ENCODE data around the gene HTR2B.
"Not testable (repeated sequence)": the region's sequence is repeated elsewhere in the genome, so short reads cannot be mapped to it uniquely, and the experiment has no call there.

HTR2B gene

DNA sequence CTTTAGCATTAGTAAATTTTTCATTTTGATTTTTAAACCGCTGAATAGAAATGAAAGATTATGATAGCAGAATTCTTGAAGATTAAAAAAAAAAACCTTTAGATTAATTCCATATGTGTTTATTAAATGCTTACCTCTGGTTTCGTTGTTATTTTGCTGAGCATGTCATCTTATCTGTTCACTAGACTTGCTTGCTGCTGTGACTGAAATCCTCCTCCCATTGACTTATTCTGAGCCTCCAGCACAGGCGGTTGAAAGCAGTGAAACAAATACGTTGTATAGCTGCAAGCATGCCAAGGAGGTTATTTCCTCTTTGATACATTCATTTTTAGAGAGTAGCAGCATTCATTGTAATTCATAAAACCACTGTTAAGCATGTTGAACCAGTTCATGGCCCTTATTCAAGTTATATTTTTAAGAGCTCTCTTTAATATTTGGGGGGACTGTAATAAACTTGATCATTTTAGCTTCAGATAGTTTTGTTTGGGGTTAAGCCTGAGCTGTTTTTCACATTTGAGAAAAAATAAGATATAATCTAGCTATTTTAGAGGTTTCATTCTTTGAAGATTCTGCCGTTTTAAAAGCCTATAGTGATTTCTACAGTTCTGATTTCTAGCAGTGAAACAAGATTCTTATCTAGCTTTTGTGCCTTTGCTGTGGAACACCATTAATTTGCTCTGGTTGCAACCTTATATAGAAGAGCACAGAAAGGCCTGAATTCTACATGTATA, at the start of gene HTR2B:
TSS of gene HTR2B (minus strand) at position 205 of the 731 bp plus-strand sequence. CDS start 1,278 bp downstream, outside the sequence.
- no peak for DNase-seq

DNA sequence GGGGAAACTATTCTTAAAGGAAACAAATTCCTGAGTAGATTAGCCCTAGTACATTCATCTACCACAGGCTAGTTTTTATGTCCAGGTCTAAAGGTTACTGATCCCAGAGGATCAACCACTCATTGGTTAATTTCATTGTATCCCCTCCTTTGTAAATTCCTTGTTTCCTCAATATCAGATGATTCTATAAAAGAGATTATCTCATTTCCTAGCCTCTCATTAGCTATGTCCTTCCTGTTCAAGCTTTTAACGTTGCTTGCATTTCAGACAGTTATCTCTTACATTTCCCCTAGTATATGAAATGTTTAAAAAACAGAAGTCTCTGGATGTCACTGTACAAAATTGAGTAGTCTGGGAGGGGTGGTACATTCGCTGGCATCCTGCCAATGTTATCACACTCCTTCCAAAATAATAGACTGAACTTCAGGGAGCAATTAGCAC, 49.4 kb upstream of the HTR2B start:
- no peak for DNase-seq

DNA sequence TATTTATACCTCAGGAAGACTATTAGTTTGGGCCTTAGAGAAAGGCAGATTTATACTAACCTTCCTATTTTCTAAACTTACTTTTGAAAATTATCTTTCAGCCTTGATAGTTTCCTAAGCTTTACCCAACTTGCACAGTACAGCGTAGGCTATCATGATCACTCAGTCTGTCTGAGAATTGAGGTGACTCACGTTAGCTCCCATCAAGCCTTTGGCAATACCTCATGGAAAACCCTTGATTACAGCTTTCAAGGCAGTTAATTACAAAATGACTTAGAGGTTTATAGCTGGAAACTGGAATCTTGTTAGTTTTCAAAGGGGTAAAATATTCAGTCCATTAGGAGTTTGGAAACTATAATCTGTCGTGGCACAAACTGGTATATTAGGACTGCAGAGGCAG, 47.2 kb upstream of the HTR2B start:
- DNase-seq = no peak

DNA sequence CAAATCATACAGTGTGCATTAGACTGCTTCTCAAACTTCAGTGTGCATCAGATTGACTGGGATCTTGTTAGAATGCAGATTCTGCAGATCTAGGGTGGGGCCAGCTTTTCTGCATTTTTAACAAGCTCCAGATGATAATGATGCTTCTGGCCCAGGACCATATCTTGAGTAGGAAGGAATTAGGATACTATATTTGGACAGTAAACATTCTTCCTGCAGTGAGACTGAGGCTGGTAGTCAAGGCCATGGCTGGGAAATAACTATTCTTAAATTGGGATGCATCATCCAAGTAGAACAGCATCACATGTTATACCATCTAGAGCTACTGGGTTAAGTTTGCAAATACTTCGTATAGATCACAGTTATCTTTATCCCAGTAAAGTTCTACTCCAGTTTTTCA, 45.2 kb upstream of the HTR2B start:
- DNase-seq = no peak

DNA sequence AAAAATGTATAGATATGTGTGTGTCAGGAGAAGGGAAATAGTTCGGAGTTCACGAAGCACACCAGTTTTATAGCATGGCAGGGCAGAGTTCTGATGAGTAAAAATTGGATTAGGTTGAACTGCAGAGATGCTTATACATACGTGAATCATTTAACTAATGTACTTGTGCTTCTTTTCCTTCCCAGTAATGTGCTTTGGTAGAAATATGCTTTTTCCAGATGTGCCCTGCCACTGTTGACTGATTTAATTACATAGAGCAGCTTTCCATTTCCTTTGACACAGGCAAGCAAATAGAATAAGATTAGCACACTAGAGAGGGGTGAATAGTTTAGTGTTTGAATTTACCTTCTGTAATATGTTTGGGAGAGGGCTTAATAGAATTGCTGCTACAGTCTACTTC, 44.6 kb upstream of the HTR2B start:
- DNase-seq = no peak

DNA sequence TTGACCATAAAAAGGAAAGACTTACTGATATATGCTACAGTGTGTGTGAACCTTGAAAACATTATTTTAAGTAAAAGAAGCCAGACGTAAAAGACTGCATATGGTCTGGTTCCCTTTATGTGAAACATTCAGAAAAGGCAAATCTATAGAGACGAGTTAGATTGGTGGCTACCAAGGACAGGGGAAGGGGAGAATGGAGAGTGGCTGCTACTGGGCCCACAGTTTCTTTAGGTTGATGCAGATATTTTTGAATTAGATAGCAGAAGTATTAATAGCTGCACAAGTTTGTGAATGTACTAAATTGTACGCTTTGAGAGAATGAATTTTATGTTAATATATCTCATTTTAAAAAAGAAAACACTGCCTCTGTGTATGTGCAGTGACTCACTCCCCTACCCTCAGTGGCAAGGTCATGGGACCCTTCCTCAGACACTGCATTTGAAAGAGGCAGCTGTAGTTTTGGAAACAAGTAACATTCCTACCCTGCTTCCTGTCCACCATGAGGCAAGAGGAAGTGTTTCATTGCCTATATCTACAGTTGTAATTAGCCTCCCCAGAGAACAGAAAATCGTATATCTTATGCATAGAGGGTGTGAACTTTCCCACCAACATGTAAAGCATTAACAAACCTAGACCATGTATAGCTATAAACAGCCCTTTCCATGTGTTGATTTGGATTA, 43.8 kb upstream of the HTR2B start:
- no peak for DNase-seq

DNA sequence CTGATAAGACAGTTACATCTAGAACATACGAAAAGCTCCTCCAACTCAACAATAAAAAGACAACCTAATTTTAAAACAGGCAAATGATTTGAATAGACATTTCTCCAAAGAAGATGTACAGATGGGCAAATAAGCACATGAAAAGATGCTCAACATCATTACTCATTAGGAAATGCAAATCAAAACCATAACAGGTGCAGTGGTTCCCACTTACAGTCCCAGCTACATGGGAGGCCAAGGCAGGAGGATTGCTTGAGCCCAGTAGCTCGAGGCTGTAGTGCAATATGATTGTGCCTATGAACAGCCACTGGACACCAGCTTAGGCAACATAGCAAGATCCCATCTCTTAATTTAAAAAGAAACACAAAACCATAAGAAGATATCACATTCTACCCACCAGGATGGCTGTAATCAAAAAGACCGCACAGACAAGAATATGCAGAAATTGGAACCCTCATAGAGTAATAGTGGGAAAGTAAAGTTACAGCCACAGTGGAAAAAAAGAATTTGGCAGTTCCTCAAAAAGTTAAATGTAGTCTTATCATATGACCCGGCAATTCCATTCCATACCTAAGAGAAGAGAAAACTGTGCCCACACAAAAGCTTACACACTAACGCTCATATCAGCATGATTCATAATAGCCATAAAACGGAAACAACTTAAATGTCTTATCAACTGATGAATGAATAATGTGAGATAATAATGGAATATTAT, 43.1 kb upstream of the HTR2B start:
- no peak for DNase-seq

DNA sequence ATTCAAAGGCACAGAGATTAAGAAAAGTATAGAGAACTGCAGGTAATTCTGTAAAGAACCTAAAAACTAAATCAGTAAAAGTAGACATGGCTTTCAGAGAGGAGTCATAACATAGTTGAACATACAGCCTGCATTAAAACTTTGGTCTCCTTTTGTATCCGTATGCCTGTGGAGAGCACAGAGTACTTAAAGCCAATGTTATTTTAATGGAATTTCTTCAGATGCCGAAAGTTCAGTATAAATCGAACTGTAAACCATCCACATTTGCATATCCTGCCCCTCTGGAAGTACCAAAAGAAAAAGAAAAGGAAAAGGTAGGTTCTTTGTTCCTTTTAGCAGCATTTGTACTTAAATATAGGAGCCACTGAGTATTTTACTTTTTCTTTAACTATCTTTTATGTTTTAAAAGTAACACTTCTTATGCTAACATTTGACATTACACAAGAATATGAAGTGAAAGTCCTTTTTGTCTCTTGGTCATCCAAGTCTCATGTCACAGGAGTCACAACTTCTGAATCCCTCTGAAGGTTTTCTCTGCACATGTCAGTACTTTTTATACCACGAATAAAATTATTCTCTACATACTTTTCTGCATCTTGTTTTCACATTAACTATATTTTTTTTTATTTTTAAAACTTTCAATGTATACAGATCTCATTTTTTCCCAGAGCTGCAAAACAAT, 38.7 kb upstream of the HTR2B start:
- no peak for DNase-seq

DNA sequence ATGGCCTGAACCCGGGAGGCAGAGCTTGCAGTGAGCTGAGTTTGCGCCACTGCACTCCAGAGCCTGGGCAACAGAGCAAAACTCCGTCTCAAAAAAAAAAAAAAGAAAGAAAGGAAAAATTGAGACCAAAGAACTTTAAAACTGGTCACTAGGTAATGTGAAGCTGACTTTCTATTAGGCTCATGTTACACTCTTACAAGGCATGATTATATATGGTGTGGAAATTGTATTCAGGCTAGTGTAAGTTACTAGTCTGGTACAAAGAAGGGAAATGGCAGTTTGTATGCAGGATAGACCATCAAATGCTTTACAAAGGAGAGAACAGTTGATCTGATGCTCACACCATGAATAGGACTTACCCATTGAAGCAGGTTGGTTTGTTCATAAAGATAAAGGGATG, 38.2 kb upstream of the HTR2B start:
- DNase-seq = no peak

DNA sequence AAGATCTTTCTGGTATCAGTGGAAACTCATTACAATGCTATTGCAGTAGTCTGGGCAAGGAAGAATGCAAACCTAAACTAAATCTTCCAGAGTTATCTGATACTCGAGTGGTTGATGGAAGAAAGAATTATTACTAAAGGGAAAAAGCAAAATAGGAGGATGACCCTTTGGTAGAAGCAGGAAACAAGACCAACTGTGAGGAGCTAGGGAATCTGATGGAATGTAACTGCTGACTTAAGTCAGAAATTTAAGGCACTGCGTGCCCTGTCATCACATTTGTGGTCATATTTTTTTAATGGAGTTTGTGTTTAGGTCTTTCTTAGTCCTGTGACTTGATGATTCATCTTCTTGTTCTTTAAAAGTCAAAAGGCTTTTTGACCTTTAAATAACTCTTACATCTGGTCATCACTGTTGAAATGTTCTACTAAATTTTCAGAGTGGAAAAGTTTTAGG, 37.1 kb upstream of the HTR2B start:
- no peak for DNase-seq

DNA sequence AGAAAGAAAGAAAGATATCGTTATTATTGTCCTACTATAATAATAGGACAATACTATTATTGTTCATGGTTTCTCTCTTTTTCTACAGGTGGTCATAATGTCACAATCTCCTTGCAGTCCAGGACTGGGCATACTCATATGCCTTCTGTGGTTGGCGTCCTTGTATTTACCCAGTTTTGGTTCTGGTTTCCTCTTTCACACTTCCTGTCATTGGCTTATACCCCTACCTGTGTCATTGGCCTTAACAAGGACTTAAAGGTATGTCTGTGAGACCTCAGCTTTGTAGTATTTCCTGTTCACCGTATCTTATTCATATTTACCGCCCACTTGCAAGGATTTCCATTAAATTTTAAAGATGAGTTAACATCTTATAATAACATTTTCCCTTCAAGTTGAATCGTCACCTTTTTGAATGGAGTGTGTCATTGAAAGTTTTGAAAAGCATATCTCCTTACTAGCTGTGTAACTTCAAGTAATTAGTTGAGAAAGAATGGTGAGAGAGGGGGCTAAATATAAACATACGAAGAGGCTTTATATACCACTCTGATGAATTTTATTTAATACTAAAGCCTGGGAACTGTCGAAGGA, 36.5 kb upstream of the HTR2B start:
- no peak for DNase-seq

DNA sequence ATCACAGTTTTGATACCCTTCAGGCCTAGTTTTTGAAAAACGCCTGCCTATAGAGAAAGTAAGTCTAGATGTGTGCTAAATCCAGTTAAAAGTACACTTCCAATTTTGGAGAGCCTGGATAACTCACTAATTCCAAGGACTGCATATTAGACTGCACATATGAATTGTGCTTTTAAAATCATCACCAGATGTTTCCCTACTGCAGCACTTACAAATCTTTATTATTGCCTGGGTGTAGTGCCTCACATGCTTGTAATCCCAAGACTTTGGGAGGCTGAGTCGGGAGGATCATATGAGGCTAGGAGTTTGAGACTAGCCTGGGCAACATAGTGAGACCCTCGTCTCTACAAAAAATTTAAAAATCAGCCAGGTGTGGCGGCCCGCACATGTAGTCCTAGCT, 35.9 kb upstream of the HTR2B start:
- no peak for DNase-seq

DNA sequence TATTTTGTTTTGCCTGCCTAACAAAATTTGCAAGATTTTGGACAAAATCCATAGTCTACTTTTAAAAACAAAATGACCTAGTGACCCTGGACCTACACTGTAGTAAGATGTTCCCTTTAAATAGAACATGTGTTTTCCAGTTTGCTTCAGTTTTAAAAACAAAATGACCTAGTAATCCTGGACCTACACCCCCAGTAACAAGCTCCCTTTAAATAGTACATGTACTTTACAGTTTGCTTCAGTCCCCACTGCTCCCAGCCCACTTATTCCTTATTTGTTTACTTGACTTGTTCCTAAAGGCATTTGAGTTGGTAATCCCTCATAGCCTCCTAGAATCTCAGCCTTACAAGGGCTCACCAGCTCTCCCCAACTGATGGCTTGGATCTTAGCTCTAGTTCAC, 34.5 kb upstream of the HTR2B start:
- DNase-seq = no peak

DNA sequence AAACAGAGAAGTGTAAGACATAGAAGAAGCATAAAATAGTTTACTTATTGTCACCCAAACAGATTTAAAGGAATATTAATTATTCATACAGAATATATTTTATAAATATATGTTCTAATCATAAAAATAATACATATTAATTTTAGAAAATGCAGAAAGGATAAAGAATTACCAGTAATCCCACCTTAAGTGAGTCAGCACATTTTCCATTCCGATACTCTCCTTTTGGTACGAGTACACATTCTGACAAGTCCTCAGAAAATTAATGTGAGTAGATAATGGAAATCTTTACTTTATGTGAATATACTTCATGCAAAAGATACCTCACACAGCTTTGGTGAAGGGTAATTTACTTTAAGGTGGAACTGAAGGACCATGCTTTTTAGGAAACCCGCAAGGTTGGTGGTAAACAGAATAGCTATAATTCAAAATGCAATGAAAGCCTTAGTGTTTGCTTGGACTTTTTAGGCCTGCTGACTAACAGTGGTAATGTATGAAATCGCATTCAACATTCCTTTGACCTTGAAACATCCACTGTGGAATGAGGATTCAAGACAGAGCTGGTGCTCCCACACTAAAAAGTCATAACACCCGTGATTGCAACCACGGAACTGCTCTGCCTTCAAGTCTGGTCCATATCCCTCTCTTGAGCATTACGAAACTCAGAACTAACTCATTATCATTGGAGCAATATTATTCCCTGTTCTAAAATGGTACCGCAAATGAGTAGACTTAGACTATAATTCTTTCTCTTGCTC, 28.1 kb upstream of the HTR2B start:
- DNase-seq = no peak

DNA sequence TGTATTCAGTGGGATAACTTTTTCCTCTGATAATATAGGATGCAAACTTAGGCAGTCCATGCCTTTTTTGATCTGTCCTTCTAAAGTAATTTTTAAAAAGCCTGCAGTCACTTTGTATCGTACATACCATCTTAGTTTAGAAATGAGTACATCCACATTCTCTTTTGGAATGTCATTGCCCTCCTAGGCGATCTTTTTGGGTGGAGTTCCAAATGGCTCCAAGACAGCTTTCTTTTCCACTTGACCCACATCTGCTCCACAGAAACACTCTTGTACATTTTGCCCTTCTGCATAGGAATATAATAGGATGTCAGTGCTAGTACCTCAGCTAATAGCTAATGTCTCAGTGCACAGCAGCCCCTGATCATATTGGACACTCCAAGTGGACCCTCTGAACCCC, 21.8 kb upstream of the HTR2B start:
- DNase-seq = no peak

DNA sequence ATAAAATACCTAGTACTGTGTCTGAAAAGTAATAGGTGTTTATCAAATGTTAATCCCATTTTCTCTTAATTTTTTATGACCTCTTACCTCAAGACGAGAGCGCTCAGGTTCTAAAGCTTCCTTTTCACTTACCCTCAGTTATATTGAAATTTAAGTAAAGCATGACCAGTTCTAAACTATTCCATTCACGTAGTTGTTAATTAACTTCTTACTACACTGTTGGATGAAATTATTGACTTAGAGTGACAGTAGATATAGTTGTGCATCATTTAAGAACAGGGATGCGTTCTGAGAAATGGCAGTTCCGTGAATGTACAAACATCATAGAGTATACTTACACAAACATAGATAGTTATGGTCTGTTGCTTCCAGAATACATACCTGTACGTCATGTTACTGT, 20.1 kb upstream of the HTR2B start:
- DNase-seq = no peak

DNA sequence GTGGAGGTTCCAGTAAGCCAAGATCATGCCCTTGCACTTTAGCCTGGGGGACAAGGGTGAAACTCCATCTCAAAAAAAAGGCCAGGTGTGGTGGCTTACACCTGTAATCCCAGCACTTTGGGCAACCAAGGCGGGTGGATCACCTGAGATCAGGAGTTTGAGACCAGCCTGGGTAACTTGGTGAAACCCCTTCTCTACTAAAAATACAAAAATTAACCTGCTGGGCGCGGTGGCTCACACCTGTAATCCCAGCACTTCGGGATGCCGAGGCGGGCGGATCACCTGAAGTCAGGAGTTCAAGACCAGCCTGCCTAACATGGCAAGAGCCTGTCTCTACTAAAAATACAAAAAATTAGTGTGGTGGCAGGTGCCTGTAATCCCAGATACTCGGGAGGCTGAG, 16.0 kb upstream of the HTR2B start:
- not testable (repeated sequence) for DNase-seq

DNA sequence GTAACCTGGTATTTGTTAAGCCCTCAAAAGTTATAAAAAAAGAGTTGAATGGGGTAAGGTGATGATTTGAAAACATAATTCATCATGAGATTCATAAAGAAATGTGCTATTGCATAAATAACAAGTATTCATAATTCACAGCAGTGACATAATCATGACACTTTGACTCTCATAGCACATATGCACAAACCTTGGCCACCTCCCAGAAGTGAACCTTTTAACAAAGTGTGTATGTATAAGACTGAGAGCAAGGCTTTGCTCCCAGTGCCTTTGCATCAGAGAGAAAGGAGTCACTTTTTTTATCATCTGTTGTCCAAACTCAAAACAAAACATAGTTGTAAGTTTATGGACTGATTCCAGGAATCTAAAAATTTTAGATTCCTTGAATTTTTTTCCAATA, 15.0 kb upstream of the HTR2B start:
- DNase-seq = no peak

DNA sequence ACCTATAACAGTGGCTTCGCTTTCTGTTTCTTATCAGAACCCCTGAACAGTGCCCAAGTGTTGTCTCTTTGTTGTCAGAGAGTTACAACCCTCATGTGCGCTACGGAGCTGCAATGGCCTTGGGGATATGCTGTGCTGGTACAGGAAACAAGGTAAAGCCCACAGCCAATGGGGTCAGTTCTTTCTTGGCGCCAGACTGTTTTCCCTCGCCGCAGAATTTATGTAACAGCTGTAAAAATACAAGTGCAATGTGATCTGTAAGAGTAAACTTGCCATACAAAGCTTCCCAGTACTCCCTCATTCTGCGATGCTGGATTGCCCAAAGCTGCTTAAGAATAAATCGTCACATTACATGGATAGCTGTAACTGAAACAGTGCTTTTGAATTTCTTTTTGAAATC, 13.9 kb upstream of the HTR2B start:
- DNase-seq = no peak

DNA sequence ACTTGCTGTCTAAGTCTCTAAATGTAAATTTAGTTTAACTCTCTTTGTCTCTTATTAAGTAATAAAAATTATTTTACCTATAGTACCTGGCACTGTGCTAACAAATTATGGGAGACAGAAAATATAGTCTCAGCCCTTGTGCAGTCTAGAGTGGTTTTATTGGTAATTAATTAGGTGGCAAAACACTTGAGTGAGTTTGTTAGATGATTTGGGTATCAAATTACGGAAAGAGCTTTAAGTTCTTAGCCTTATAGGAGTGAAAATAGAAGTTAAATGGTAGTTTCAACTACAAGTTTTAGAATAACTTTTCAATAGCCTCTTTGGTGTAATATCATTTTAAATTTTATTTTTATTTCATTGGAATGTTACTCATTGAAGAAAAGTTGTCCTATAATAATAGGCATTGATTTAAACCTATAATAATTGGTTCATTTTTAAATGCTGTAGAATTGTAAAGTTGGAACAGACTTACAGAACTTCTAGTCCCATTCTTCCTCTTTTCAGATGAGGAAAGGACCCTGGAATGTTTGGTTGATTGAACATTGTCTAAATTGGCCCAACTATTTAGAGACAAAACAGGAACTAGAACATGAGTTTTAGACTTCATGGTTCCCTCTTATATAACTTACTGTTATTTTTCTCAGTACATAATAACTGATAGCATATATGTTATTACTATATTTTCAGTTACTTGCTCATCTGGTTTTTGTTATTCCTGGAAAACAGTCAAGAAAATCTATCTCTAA, 10.2 kb upstream of the HTR2B start:
- peak; percentile 17 for DNase-seq

DNA sequence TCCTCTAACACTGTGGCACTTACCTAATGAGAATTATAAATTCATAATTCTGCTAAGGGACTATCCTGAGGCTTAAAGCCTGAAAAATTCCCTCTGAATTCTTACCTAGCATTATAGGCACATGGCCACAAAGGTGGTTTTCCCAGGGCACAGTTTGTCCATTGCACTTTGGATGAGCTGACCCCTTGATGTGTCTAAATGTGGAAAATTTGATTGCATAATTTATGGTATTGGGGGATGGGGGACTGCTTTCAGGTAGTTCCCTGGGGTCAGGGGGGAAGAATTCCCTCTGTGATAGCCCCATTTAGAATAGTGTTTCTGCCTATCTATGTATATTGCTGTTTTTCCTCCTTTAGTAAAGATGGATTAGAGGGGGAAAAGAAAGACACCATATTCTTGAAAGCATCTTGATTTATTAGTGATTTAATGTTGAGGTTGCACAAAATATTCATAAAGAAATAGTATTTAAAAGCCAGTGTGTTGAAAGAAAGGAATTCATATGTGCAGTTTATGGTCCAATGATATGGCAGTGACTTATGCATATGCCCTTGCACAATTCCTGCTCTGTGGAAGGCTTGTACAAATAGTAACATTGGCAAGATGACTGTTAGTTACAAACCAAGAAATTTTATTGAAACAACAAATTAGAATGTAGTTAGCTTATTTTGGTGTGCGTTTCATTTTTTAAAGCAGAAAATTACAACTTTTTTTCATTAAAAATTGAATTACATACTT, 8.7 kb upstream of the HTR2B start:
- DNase-seq = no peak

Data from DMS79 (cell line).